Left lung (tissue), 10 donors: ENCODE measurements around the gene LLGL1. TPM values are rescaled to one million over a fixed set of nuclear protein-coding genes. Genes with fewer than 3 reads are reported as not detected.

Experiments used
- ATAC-seq: fragments of 200-7000 bp; cut with Tn5 transposase; one replicate; pipeline ENCODE4 v1.9.1; 2020; ENCODE audit warnings: moderate library complexity
- DNase-seq, 4 donors: peaks; one replicate each; pipeline ENCODE4 v3.0.0-alpha.2; 2013 to 2020
- H3K27ac ChIP-seq, 2 donors: fragments of 200-600 bp; sonication (generic) in 1 of 2; one replicate each; pipeline versions ENCODE4 v1.5.0 to v1.8.0; 2020 to 2021
- H3K27me3 ChIP-seq, 2 donors: fragments of 200-600 bp; sonication (generic) in 1 of 2; one replicate each; pipeline versions ENCODE4 v1.5.0 to v1.8.0; 2020 to 2021
- H3K36me3 ChIP-seq, 2 donors: fragments of 200-600 bp; sonication (generic) in 1 of 2; one replicate each; pipeline versions ENCODE4 v1.5.0 to v1.8.0; 2020 to 2021
- H3K4me1 ChIP-seq, 2 donors: fragments of 200-600 bp; one replicate each; pipeline ENCODE4 v1.8.0; 2021
- H3K4me3 ChIP-seq, 2 donors: fragments of 200-600 bp; sonication (generic) in 1 of 2; one replicate each; pipeline versions ENCODE4 v1.5.0 to v1.8.0; 2020 to 2021; ENCODE audit warnings: mild to moderate bottlenecking in 1 of 2
- H3K9me3 ChIP-seq, 2 donors: fragments of 200-600 bp; sonication (generic) in 1 of 2; one replicate each; pipeline versions ENCODE4 v1.5.0 to v1.8.0; 2020 to 2021
- CTCF ChIP-seq, 2 donors: fragments of 200-600 bp; sonication (generic) in 1 of 2; IDR thresholded peaks; one replicate each; pipeline versions ENCODE4 v1.5.0 to v1.8.0; 2021; ENCODE audit warnings: antibody characterized with exemption in 2 of 2
- intact Hi-C, 2 donors: fragments of 100-400 bp; cut with DNase I; formaldehyde crosslinking; loops; one replicate each; pipeline versions ENCODE4 v1.11.2 to v1.14.2; 2022
- polyA plus RNA-seq, 6 donors: library from polyadenylated mRNA; unstranded; fragments of 120-200 nt; gene quantifications; one replicate each; pipeline ENCODE4 v1.2.1, GENCODE V29; 2013; ENCODE audit not compliant: insufficient read length in 6 of 6
- total RNA-seq, 2 donors: library from RNA; stranded (reverse); fragmentation: NEBNext Ultra II Directional; extraction: Animal tissue kit (Norgen Biotek cat#: 25700); gene quantifications; one replicate each; pipeline ENCODE4 v1.2.1, GENCODE V29; 2021
- donor health status: DM: no; HTN: yes; CAD: no.
- donor health status: DM: no; HTN: no; CAD: no.

LLGL1 gene
- total and polyA plus RNA-seq, 8 donors = 14.4 to 40.9 (median 32.8) TPM

GRCh38 chr17:18186627-18186982, 38.8 kb upstream of the LLGL1 start:
- Histone ChIP-seq H3K36me3 (peaks cover 0 to 27% of the 10 kb centered on the region in 2 donors), H3K27me3 (no peaks in the 10 kb centered on the region), H3K4me3 (peak overlapping the region; percentile 94), H3K27ac (peak overlapping the region; percentile 6 to 99), H3K9me3 (no peaks in the 10 kb centered on the region), H3K4me1 (peaks cover 58 to 76% of the 10 kb centered on the region in 2 donors)
- no peak for ATAC-seq
- no peak for TF ChIP-seq CTCF (IDR thresholded peaks at IDR 0.05)
- no peak for DNase-seq
- intact Hi-C loops = no loop called here

DNA sequence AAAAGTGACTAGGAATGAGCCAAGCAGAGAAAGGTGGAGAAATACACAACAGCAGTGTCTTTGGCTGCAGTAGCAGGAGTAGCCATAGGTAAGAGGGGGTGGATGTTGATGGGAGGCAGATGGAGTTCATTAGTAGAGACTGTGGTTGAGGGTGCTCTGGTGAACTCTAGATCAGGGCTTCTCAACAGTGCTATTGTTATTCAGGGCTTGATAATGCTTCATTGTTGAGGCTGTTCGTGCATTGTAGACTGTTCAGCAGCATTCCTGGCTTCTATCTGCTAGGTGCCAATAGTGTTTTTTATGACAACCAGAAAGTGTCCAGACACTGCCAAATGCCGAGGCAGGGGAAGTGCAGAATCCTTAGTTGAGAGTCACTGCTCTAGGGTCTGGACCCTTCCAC, 38.2 kb upstream of the LLGL1 start:
- no peaks in the 10 kb centered on the region for H3K9me3 ChIP-seq
- peak overlapping the region; percentile 94 for H3K4me3 ChIP-seq
- no peak for TF ChIP-seq CTCF (IDR thresholded peaks at IDR 0.05)
- peak overlapping the region in 1 of 2 donors; percentile 99 for H3K27ac ChIP-seq
- peak in 1 of 4 donors; percentile 0 for DNase-seq
- H3K36me3 ChIP-seq = peaks cover 0 to 32% of the 10 kb centered on the region in 2 donors
- intact Hi-C loops = no loop called here
- peaks cover 58 to 78% of the 10 kb centered on the region in 2 donors for H3K4me1 ChIP-seq
- ATAC-seq = no peak
- H3K27me3 ChIP-seq = no peaks in the 10 kb centered on the region

GRCh38 chr17:18187821-18188761, 37.3 kb upstream of the LLGL1 start:
- no peak for ATAC-seq
- Histone ChIP-seq H3K9me3 (no peaks in the 10 kb centered on the region), H3K36me3 (peaks cover 0 to 36% of the 10 kb centered on the region in 2 donors), H3K4me1 (peaks cover 58 to 77% of the 10 kb centered on the region in 2 donors), H3K27me3 (no peaks in the 10 kb centered on the region), H3K4me3 (peak overlapping the region; percentile 94), H3K27ac (peak overlapping the region in 1 of 2 donors; percentile 18)
- peak in 1 of 4 donors; percentile 34 for DNase-seq
- intact Hi-C loops = no loop called here
- TF ChIP-seq CTCF (IDR thresholded peaks at IDR 0.05) = no peak

DNA sequence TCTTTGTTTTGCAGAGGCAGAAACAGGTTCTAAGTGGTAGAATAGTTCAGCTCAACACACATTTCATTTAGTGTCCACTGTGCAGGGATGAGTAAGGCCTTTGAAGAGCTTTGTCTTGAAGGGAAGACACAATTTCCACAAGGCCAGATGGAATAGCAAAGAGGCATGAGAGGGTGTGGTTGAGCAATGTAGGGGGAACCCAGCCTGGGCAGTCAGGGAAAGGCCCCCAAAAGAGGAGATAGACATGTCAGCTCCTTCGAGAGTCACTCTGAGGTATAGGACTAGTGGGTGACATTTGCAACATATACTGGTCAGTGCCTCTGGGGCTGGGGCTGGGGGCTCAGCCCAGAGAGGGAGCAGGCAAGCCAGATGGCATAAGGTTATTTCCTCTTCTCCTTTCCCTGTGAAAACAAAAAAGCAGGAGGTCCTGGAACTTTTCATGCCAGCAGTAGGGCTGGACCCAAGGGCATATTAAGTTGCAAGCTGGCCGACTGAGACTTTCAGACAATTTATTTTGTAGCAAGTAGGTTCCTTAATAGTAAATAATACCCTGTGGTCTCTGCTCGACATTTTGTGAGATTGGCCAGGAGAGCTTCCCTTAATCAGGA, 34.7 kb upstream of the LLGL1 start:
- ATAC-seq (no peak), DNase-seq (no peak)
- TF ChIP-seq CTCF (IDR thresholded peaks at IDR 0.05) = no peak

DNA sequence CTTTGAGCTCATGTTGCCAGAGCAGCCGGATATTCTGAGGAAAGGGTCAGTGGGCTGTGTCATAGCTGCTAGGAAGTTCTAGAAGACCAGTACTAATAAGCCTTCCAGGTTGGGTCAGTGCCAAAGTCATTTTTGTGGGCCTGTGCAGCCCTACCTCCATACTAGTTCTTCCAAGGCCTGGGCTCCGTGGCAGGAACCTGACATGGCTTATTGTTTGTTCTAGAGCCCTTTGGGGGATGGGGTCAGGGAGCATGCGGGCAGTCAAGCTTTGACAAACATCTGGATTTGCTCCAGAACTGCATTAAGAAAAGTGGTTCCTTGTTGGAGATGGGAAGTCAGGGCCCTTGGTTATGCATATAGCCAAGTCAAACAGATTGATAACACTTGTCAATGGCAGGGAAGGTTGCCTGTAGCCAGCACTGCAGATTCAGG, 34.2 kb upstream of the LLGL1 start:
- DNase-seq = peak in 1 of 4 donors; percentile 35
- Histone ChIP-seq H3K4me1 (peaks cover 46 to 71% of the 10 kb centered on the region in 2 donors), H3K27ac (peak overlapping the region; percentile 10 to 39), H3K4me3 (no peak overlapping the region), H3K27me3 (no peaks in the 10 kb centered on the region), H3K36me3 (peaks cover 0 to 64% of the 10 kb centered on the region in 2 donors), H3K9me3 (no peaks in the 10 kb centered on the region)
- intact Hi-C loops = no loop called here
- TF ChIP-seq CTCF (IDR thresholded peaks at IDR 0.05) = no peak
- peak; percentile 46 for ATAC-seq

More for the DNA sequence above, 34.7 kb upstream of the LLGL1 start:
- H3K27ac ChIP-seq = peak overlapping the region; percentile 20 to 39
- no peaks in the 10 kb centered on the region for H3K9me3 ChIP-seq
- no peaks in the 10 kb centered on the region for H3K27me3 ChIP-seq
- peaks cover 50 to 76% of the 10 kb centered on the region in 2 donors for H3K4me1 ChIP-seq
- intact Hi-C loops = no loop called here
- H3K36me3 ChIP-seq = peaks cover 0 to 59% of the 10 kb centered on the region in 2 donors
- H3K4me3 ChIP-seq = no peak overlapping the region
